Erythroblast (primary cell): ENCODE measurements around the gene DEPP1.

Experiments
- GATA1 ChIP-seq: IDR thresholded peaks from 2 replicates; pipeline ENCODE4 v1.6.1; 2011; ENCODE audit warnings: low read depth, mild to moderate bottlenecking, control low read depth, low read length, moderate library complexity
- POLR2A ChIP-seq: IDR thresholded peaks from 2 replicates; pipeline ENCODE4 v1.6.1; 2011; ENCODE audit warnings: mild to moderate bottlenecking, low read length

- TF ChIP-seq POLR2A, result no peak
- TF ChIP-seq GATA1, result no peak
These were observed 7.7 kb downstream of the DEPP1 start for GRCh38 chr10:44970812-44971395.
